Gastroesophageal sphincter (tissue), 4 donors: ENCODE results near the gene TRABD2B. TPM values are rescaled to one million over a fixed set of nuclear protein-coding genes. Genes with fewer than 3 reads are reported as not detected.

Experiments used
- ATAC-seq: fragments of 150-250 bp; one replicate; pipeline ENCODE4 v1.9.1; 2016; ENCODE audit warnings: mild to moderate bottlenecking, moderate library complexity
- H3K27ac ChIP-seq, 4 donors: fragments of 200-600 bp; sonication (generic) in 3 of 4; 1 replicate in 3 of 4; 2 replicates in 1 of 4; pipeline ENCODE4 v1.5.1; 2016 to 2019
- H3K27me3 ChIP-seq: fragments of 200-600 bp; sonication (generic); one replicate; pipeline ENCODE4 v1.5.1; 2019
- H3K36me3 ChIP-seq, 2 donors: fragments of 200-600 bp; sonication (generic); one replicate each; pipeline ENCODE4 v1.5.1; 2019; ENCODE audit warnings: control low read depth in 1 of 2
- H3K4me1 ChIP-seq, 3 donors: fragments of 200-600 bp; sonication (generic); 1 replicate in 2 of 3; 2 replicates in 1 of 3; pipeline ENCODE4 v1.5.1; 2016 to 2019; ENCODE audit warnings: control low read depth in 2 of 3
- H3K4me3 ChIP-seq, 2 donors: fragments of 200-600 bp; sonication (generic); one replicate each; pipeline ENCODE4 v1.5.1; 2019; ENCODE audit warnings: mild to moderate bottlenecking in 1 of 2, moderate library complexity in 1 of 2
- H3K9me3 ChIP-seq, 3 donors: fragments of 200-600 bp; sonication (generic); one replicate each; pipeline ENCODE4 v1.5.1; 2017 to 2019; ENCODE audit warnings: control low read depth in 2 of 3
- CTCF ChIP-seq, 4 experiments: fragments of 200-600 bp in 2 of 4; fragments of 450-650 bp in 2 of 4; sonication (generic) in 1 of 4; IDR thresholded peaks; one replicate each; pipeline ENCODE4 v1.5.1; 2017 to 2019; ENCODE audit warnings: antibody characterized with exemption in 4 of 4, mild to moderate bottlenecking in 2 of 4, moderate library complexity in 2 of 4
- EP300 ChIP-seq: sonication (generic); formaldehyde crosslinking; IDR thresholded peaks from one replicate; pipeline ENCODE4 v1.6.1; 2017; ENCODE audit warnings: antibody characterized with exemption, mild to moderate bottlenecking
- POLR2A ChIP-seq, 2 donors: fragments of 450-650 bp; IDR thresholded peaks; one replicate each; pipeline ENCODE4 v1.6.1; 2017; ENCODE audit warnings: antibody characterized with exemption in 2 of 2, mild to moderate bottlenecking in 2 of 2, moderate library complexity in 1 of 2
- POLR2AphosphoS5 ChIP-seq: sonication (generic); formaldehyde crosslinking; IDR thresholded peaks from one replicate; pipeline ENCODE4 v1.6.1; 2017; ENCODE audit warnings: antibody characterized with exemption
- WGBS, 2 donors: methylation state at CpG; one replicate each; pipeline ENCODE4 v1.1.5; 2018; ENCODE audit warnings: low coverage in 1 of 2; 5-methylcytosine and 5-hydroxymethylcytosine counted together
- total RNA-seq, 4 donors: library from RNA; depleted of rRNA; stranded (reverse); fragments of >200 nt; gene quantifications; one replicate each; pipeline ENCODE4 v1.1.0, GENCODE V29; 2016

TRABD2B gene
- total RNA-seq, 4 donors from 2014 or later: 2.6 to 6.5 (median 3.4) TPM

GRCh38 chr1:47951026-47951425, 46.2 kb downstream of the TRABD2B start:
- H3K4me3 ChIP-seq: no peak overlapping the region
- H3K36me3 ChIP-seq: no peaks in the 10 kb centered on the region
- peak overlapping the region in 2 of 4 donors; percentile 12 to 47 for H3K27ac ChIP-seq
- WGBS, 2 donors: 80% methylated on average over 2 of the region's 8 CpGs; no CpG with 5 or more reads in 1 of the 2 donors
- no peaks in the 10 kb centered on the region for H3K9me3 ChIP-seq
- no peak for ATAC-seq
- TF ChIP-seq CTCF (IDR thresholded peaks at IDR 0.05) (no peak), POLR2A (IDR thresholded peaks at IDR 0.05) (no peak), POLR2AphosphoS5 (no peak), EP300 (no peak)
- H3K27me3 ChIP-seq: no peaks in the 10 kb centered on the region
- peaks cover 0 to 17% (median 0%) of the 10 kb centered on the region in 3 donors for H3K4me1 ChIP-seq

- WGBS, 2 donors: 58 to 79% methylated on average over 3 of the region's 3 CpGs
- no peaks in the 10 kb centered on the region for H3K9me3 ChIP-seq
- peak overlapping the region in 1 of 4 donors; percentile 47 for H3K27ac ChIP-seq
- no peak for TF ChIP-seq POLR2A (IDR thresholded peaks at IDR 0.05)
- no peak for TF ChIP-seq POLR2AphosphoS5
- TF ChIP-seq EP300: no peak
- TF ChIP-seq CTCF (IDR thresholded peaks at IDR 0.05): no peak
- H3K4me3 ChIP-seq: no peak overlapping the region
- peak; percentile 46 for ATAC-seq
- peaks cover 0 to 17% (median 0%) of the 10 kb centered on the region in 3 donors for H3K4me1 ChIP-seq
- H3K27me3 ChIP-seq: no peaks in the 10 kb centered on the region
- H3K36me3 ChIP-seq: no peaks in the 10 kb centered on the region
Observed at GRCh38 chr1:47950471-47950870, 46.7 kb downstream of the TRABD2B start.

GRCh38 chr1:47948126-47948525, 49.1 kb downstream of the TRABD2B start:
- TF ChIP-seq EP300: no peak
- TF ChIP-seq CTCF (IDR thresholded peaks at IDR 0.05): no peak
- TF ChIP-seq POLR2A (IDR thresholded peaks at IDR 0.05): no peak
- no peak for TF ChIP-seq POLR2AphosphoS5
- no peaks in the 10 kb centered on the region for H3K27me3 ChIP-seq
- H3K27ac ChIP-seq: no peak overlapping the region
- no peaks in the 10 kb centered on the region for H3K9me3 ChIP-seq
- ATAC-seq: no peak
- H3K36me3 ChIP-seq: no peaks in the 10 kb centered on the region
- H3K4me3 ChIP-seq: no peak overlapping the region
- 93 to 100% methylated on average over 4 to 5 of the region's 5 CpGs for WGBS, 2 donors
- H3K4me1 ChIP-seq: peaks cover 0 to 27% (median 0%) of the 10 kb centered on the region in 3 donors

- H3K36me3 ChIP-seq: no peaks in the 10 kb centered on the region
- 80% methylated on average over 2 to 5 of the region's 6 CpGs for WGBS, 2 donors
- H3K27me3 ChIP-seq: no peaks in the 10 kb centered on the region
- H3K4me3 ChIP-seq: no peak overlapping the region
- TF ChIP-seq POLR2AphosphoS5 (no peak), CTCF (IDR thresholded peaks at IDR 0.05) (no peak), POLR2A (IDR thresholded peaks at IDR 0.05) (no peak), EP300 (no peak)
- H3K27ac ChIP-seq: no peak overlapping the region
- H3K9me3 ChIP-seq: no peaks in the 10 kb centered on the region
- H3K4me1 ChIP-seq: peaks cover 0 to 27% (median 0%) of the 10 kb centered on the region in 3 donors
- no peak for ATAC-seq
Observed at GRCh38 chr1:47947531-47947930, 49.7 kb downstream of the TRABD2B start.

- no peak for ATAC-seq
- peak overlapping the region in 1 of 4 donors; percentile 4 for H3K27ac ChIP-seq
Observed at GRCh38 chr1:47944561-47944960, 52.6 kb downstream of the TRABD2B start.

More at GRCh38 chr1:47944561-47944960, 52.6 kb downstream of the TRABD2B start:
- Histone ChIP-seq H3K27me3 (no peaks in the 10 kb centered on the region), H3K36me3 (no peaks in the 10 kb centered on the region), H3K4me3 (no peak overlapping the region), H3K9me3 (no peaks in the 10 kb centered on the region), H3K4me1 (peaks cover 0 to 15% (median 0%) of the 10 kb centered on the region in 3 donors)
- WGBS, 2 donors: 18 to 33% methylated on average over 1 to 4 of the region's 4 CpGs
- no peak for TF ChIP-seq POLR2A (IDR thresholded peaks at IDR 0.05)
- no peak for TF ChIP-seq CTCF (IDR thresholded peaks at IDR 0.05)
- TF ChIP-seq POLR2AphosphoS5: no peak
- TF ChIP-seq EP300: no peak
